Activated CD8-positive, alpha-beta memory T cell treated with anti-CD3 and anti-CD28 coated beads for 1 hour (primary cell): ENCODE results near the gene HJURP.

ENCODE experiments used
- DNase-seq, 2 donors: peaks; one replicate each; pipeline ENCODE4 v3.0.0-alpha.2; 2020; ENCODE audit warnings: low read depth in 1 of 2; ENCODE audit errors: extremely low read depth in 1 of 2

Gene HJURP

DNA sequence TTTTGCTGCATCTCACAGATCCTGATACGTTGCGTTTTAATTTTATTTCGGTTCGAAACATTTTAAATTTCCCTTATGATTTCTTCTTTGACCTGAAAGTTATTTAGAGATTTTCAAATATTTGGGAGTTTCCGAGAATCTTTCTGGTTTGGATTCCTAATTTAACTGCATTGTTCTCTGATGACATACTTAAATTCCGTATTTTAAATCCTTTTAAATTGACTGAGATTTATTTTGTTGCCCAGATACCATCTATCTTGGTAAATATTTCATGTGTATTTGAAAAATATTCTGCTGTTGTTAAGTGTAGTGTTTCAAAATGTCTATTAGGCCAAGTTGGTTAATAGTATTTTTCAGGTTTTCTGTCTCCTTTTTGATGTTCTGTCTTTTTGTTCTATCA lies 38.5 kb downstream of the HJURP start:
- no peak for DNase-seq

DNA sequence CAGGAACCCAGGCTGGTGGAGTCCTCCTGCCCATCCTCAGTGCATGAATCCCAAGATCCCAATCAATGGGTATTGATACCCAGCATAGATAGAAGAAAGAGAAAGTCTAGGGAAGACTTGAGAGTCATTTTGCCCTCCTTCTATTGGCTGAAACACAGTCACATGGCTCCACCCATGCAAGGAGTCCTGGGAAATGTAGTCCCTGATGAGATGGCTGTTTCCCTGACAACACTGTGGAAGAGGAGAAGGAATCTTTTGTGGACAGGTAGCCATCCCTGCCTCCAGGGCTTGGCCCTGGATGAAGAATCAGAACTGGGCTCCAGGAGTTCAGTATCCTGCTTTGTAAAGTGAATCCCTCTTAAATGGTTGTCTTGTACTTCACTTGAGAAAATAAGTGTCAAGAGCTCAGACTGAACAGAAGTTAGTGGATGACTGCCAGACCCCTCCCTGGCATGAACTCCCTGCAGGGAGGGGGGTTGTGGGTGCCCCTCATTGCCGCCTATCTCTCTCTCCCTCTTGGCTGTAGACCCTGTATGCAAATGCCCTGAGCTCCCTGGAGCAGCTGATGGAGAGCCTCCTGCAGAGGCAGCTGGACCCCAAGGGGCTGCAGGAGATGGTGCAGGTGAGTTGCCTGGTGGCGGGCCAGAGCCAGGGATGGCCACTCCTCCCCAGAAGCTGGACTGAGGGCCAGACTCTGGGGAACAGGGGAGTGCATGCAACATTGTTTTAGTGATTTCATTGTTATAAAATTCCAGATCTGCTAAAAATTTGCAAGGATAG lies 40.1 kb downstream of the HJURP start:
- DNase-seq = no peak

DNA sequence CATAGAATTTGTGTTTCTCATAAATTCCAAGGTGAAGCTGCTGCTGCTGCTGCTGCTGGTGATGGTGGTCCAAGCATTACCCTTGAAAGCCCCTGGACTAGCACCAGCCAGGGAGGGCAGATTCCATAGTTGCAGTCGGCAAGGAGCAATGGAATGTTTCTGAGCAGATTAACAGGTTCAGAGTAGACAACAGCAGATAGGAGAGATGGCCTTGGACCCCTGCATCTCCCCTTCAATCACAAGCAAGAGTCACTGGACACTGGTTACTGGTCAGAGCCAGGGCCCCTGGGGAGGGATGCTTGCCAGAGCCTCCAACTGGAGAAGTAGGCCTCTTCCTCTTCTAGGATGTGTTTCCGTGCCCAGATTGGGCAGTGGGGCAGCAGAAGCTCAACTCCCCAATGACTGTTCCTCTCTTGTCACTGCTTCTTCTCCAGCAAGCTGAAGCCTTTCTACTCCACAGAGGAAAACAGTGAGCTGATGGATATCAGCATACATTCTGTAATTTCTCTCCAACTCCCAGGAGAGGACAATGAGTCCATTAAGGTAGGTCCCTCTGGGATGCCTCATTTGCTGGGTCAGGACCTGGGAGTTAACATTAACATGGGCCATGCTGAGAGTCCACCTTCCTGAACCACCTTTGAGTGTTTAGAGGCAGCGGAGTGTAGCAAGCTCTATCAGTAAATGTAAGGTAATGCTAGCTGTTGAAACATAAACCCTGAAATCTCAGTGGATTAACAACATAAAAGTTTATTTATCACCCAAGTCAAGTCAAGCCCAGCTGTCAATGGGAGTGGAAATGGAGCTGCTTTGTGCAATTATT lies 40.9 kb downstream of the HJURP start:
- no peak for DNase-seq

DNA sequence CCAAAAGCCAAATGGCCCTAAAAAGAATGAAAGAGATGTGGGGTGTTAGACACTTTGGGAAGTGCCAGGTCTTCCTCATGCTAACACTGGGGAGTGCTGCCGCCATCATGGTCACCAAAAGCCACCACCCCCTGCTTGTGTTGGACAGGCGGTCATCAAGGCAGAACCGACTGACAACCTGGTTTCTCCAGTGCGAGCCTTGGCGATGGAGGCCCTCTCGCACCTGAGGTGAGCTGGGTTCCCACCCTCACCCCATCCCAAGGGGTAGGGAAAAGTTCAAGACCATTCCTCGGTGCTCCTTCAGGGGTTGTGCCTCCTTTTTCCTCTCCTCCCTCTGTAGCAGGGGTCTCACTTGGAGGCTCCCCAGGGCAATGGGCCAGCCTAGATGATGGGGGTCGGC lies 42.6 kb downstream of the HJURP start:
- DNase-seq = no peak

DNA sequence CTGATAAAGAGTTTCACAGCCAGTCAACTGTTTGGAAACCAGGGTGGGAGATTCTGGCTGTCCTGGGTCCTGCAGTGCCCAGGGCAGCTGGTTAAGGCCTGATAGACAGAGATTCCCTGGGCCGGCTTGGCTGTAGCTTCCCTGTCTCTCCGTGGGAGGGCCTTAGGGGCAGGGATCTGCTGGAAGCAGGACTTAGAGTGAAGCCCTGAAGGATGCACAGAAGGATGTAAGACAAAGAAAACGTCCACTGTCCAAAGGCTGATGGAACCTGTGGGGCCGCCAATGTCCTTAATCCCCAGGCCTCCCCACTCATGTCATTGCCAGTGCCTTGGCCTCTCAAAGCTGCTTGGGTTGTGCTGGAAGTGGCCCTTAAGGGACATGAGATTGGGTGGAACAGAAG lies 43.2 kb downstream of the HJURP start:
- DNase-seq = no peak

DNA sequence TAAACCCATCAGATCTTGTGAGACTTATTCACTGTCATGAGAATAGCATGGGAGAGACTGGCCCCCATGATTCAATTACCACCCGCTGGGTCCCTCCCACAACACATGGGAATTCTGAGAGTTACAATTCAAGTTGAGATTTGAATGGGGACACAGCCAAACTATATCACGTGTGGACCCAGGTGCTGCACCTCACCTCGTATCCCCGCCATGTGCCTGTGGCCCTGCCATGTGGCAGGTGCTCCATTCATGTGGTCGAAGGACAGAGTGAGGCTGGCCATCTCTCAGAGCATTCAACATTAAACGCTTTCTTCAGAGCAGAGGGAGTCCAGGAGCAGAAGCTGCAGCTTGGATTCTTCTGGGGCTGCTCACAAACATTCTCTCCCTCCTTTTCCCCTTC lies 44.0 kb downstream of the HJURP start:
- DNase-seq = no peak

DNA sequence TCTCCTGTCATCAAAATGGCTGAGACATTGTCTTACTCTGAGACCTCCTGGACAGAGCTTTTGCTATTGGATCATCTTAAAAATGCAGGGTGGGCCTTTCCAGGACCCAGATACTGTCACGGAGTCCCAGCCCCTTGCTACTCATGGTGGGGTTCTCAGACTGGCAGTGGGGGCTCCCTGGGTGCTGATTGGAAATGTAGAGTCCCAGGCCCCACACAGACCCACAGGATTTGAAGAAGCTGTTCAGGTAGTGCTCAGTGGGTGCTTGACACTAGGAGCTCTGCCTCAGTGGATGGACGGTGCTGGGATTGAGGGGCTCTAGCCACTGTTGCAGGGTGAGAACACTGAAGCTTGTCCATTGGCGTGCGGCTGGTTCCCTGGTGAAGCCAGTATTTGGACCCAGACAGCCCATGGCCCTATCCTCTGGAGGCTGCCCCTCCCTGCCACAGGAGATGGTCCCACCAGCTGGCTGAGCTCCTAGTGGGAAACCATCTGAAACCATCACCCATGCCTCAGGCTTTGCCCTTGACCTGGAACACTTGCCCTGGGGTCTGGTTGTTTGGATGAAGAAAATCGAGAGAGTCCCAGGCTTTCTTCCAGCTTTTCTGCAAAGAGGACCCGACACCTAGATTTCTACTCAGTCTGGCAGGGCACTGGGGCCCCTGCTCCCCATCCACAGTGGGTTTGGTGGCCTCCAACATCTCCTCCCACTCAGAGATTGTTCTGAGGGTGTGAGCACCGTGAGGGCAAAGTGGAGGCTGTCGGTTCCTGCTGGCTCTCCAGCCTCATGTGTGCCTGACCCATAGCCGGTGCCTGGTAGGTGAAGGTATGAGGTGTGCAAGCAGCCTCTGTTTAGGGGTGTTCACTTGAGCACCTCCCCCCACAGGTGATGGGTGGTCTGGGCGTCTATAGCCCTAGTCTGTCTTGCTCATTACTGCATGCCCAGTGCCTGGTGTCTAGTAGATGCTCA lies 46.1 kb downstream of the HJURP start:
- DNase-seq = no peak

DNA sequence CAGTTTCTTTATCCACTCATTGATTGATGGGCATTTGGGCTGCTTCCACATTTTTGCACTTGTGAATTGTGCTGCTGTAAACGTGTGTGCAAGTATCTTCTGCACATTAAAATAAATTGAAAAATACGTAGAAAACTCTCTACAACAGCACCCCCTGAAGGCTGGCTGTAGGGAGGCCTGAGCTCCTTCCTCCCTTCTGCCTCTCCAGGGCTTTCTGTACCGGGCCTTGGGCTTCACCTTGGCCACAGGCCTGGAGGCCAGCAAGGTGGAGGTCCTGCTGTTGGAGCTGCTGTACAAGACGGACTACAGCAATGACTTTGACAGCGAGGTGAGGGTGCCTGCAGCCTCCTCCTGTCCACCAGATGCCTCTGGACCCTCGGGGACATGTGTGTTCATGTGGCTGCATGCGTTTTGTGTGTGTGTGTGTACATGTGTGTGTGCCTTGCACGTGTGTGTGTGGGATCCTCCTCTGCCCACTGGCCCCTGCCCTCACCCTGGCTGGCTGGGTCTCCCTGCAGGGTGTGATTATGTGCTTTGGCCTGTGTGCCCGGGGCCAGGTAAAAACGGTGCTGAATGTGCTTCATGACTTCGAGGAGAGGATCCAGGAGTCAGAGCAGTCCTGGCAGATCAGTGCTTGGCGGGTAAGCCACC lies 47.0 kb downstream of the HJURP start:
- no peak for DNase-seq

DNA sequence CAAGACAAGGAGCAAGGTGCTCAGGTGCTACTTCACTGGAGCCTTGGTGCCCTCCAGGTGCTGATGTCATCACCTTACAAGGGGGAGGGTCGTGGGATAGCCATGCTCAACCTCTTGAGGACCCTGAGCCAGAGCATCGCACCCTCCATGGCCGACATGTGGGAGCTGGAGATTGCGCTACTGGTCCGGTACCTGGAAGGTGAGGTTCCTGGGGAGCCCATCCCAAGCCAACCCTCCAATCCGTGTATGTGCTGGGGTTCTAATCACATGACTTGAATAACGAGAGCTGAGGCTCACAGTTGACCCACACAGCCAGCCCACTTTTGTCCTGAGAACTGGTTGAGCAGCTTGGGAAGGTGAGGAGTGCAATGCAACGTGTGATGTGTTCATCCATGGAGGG lies 50.3 kb downstream of the HJURP start:
- no peak for DNase-seq

DNA sequence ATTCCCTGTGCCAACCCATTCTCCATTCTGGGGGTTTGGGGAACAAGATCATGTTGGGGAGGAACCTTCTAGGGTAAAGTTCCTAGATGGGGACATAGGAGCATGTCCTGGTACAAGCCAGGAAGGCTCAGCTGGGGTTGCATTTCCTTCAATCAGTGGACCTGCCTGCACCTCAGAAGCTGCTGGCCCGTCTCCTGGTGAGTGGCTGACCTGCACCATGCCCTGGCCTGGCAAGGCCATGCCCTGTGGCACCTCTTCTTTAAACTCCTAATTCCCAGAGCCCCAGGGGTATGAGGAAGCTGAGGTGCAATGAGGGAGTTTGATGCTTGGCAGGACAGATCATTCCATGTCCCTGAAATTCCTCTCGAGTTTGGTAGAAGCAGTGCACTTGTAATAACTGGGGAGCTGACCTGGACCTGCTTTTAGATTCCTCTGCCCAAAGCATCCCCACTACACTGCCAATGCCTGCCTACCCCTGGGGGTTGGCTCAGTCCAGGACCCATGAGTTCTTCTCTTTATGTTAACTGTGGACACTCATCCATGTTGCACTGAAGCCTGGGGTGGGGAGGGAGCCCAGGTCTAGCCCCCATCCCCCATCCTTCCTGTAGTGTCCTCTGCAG lies 50.9 kb downstream of the HJURP start:
- no peak for DNase-seq

DNA sequence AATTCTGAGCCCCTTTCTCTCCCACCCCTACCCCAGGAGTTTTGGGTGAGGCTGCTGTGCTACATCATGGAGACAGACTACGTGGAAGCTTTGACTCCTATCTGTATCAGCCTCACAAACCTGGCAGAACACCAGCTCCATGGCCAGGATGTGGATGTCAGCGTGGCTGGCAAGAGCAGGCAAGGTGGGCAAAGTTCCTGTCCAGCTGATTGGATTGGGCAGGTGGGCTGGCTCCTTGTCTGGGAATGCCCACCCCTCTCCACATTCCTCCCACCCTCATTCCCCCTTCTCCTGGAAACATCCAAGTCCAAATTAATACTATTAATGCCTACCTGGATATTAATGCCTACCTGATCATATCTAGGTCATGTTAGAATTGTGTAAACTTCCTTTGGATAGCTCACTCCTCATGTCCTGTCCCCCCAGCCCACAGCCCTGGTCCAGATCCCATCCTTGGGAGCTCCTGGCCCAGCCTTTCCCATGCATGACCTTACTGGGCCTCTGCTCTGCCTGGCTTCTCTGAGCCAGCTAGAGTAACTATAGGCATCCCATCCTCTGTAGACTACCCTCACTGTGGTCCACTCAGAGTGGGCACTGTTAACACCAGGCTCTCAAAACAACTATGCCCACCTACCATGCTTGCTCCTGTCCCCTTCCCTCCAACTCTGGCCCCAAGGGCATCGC lies 52.1 kb downstream of the HJURP start:
- DNase-seq = no peak

DNA sequence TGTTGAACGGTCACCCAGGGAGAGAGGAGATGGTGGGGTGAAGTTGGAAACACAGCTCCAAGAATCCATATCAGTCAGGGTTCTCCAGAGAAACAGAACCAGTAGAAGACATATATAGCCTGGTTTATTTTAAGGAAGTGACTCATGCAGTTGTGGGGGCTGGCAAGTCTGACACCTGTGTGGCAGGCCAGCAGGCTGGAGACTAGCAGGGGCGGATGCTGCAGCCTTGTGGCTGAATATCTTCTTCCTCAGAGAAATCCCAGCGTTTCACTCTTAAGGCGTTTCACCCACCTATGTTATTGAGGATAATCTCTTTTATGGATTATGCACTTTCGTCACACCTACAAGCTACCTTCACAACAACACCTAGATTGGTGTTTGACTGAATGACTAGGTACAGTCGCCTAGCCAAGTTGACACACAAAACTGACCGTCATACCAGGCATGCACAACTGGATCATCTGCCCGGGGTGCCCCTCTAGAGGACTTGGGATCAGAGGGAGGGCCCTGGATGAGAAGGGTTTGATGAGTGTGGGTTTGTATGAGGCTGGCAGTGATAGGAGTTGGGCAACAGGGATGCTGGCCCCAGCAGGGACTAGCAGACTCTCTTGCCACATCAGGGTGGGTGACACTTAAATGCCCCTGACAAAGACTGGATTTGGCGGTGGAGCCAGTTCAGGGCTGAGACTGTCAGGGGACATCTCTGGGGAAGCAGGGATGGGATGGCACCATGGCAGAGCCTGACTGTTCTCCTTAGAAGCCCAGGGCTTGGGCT lies 52.8 kb downstream of the HJURP start:
- no peak for DNase-seq

DNA sequence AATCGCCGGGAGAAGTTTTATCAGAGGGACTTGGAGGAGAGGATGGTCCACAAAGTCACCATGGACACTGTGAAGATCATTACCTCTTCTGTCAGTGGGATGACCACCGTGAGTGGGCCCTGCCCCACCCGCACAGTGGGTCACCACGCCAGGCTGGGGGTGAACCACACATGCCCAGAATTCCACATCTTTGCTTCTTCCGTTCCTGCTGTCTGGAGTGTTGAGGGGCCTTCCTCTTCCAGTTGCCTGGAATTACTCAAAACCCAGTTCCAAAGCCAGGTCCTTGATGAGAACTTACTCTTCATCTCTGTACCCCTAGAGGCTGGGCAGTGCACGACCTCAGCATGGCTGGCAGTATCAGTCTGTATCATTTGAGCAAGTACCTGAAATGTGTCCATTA lies 54.1 kb downstream of the HJURP start:
- no peak for DNase-seq

DNA sequence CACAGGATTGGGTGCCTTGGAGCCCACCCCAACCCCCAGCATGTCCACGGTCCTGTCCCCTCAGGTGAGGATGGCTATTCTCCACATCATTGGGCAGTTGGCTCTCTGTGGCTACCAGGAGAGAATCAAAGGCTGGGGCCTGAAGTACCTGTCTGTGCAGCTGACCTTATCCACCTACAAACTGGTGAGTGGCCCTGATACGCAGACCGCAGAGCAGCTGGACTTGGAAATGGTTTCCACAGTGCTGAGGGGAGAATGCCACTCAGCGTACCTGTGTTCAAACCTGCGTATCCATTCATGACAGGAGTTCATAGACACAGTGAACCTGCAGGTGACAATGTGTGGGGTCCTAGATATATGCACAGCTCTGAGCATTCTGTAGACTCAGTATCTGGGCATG lies 54.6 kb downstream of the HJURP start:
- no peak for DNase-seq

DNA sequence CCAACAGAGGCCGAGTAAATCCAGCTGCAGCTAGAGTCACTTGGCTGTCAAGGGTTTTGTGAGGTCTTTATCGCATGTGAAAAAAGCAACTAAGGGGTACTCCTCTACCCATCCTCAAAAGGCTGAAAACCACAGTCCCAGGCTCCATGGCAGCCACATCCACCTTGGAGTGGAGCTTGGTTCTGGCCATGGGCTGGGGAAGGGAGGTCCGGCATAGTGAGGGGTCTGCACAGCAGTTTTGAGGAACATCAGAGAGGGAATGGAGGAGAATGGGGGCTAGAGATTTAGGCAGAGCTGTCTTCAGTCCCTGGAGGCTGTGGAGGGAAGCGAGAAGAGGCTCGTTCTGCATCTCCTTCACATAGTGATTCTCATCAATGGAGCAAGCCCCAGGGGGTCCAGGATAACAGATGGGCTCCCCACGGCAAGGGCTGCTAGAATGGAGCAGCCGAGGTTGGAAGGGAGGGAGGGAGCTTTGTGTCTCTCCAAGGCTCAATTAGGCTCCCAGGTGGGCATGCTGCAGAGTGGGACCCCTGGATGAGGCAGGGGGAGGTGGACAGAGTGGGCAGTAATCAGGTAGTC lies 55.2 kb downstream of the HJURP start:
- DNase-seq = no peak

DNA sequence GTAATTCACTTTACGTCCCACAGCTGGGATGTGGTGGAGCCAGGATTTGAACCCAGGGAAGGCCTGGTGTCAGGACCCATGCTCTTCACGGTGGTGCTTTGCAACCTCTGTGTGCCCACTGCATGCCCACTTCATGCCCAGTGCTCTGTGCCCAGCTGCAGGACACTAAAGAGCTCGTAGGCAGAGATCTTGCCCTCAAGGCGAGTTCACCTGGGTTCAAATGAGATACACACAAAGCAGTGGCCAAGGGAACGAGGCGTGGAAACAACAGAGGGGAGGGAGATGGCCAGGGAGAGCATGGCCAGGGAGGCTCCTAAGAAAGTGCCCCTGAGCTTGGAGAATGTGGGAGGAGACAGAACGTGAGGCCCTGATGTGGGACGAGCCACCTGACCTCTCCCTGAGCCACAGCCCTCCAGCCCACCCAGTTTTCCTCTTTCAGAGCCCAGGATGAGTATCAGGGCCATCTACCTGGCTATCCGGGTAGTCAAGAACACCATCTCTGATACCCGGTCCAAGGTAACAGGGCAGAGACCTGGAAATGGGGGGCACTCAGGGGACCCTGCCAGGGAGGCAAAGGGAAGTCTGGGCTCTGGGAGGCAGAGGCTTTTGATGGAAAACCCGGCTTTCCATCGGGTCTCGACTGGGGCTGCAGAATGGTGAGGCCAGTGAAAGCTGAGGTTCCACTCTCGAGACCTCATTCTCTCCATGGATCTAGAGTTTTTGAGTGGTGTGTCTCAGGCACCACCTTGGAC lies 55.8 kb downstream of the HJURP start:
- no peak for DNase-seq

DNA sequence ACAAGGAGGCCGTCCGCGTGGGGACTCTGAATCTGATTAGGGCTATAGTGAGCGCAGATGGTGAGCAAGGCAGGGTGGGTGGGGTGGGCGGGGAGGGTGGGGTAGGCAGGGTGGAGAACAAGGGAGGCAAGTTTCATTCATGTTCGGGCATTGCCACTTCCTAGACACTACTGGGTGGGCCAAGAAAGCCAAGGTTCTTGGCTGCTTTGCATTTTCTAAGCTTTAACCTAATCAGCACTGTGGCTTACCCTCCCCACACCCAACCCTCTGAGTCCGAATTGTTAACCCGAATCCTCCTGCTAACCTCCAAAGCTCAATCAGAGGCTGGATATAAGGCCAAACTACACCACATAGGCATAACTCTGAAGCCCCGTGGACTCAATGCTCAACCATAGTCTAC lies 58.1 kb downstream of the HJURP start:
- no peak for DNase-seq

DNA sequence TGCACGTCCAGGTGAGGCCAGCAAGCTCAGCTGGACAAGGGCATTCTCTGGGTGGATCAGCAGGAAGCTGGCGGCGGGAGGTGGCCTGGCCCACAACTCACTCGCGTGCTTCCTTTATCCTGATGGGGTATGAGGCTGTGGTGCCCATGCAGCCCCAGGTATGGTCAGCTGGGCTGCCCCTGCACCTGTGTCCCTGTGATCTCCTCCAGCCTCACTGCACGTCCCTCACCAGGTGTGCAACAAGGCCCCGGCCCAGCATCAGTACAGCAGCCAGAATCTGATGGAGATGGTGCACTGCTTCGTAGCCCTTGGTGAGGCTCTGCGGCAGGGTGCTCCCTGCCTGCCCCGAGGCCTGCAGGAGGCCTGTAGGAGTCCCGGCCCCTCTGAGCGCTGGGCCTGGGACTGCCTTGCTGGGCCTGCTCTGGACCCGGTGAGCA lies 58.6 kb downstream of the HJURP start:
- DNase-seq = no peak
